K562 (cell line): ENCODE data around the gene MBD5. TPM values are rescaled to one million over a fixed set of nuclear protein-coding genes. Genes with fewer than 3 reads are reported as not detected.

Source experiments
- ATAC-seq: fragments of 200-7000 bp; cut with Tn5 transposase; 3 replicates; pipeline ENCODE4 v1.9.1; 2020; ENCODE audit warnings: moderate library complexity
- BruUV-seq: library from RNA; stranded (reverse); fragments of 400-500 nt; replicated peaks from 2 replicates; lab custom pipeline; 2021; lab: Mats Ljungman, UMichigan
- CTCF ChIA-PET: fragments of 300-600 bp; formaldehyde crosslinking; extraction: SDS; loops from one replicate; lab custom pipeline; 2021; ENCODE audit warnings: low intra/inter-chr PET ratio; lab: Yijun Ruan, JAX
- POLR2A ChIA-PET: fragments of 300-600, 350-650 bp; sonication (Branson Sonifier 250); formaldehyde crosslinking; extraction: SDS; loops from one replicate; lab custom pipeline; 2021; ENCODE audit warnings: antibody characterized with exemption, inconsistent platforms; lab: Yijun Ruan, JAX
- DNase-seq, 4 experiments: peaks; one replicate each; pipeline versions ENCODE4 v3.0.0 to v3.0.0-alpha.2; 2011 to 2018; ENCODE audit warnings: low spot score in 3 of 4, mixed read lengths in 3 of 4; ENCODE audit errors: extremely low read depth in 1 of 4
- FAIRE-seq: peaks from 2 replicates; lab custom pipeline; 2011; peaks lifted over from hg19 to GRCh38; lab: Jason Lieb, UNC
- H2AFZ ChIP-seq: 2 replicates; pipeline ENCODE4 v1.6.0; 2011; ENCODE audit warnings: low read depth, low read length, control low read depth, inconsistent platforms
- H3K27ac ChIP-seq: fragments of 200-600 bp; 3 replicates; pipeline ENCODE4 v1.8.0; 2011; ENCODE audit warnings: low read depth, mild to moderate bottlenecking, control low read depth, inconsistent platforms, low read length, moderate library complexity, mixed read lengths; ENCODE audit errors: extremely low read depth
- H3K27me3 ChIP-seq, 2 experiments: fragments of 300-600 bp in 1 of 2; 2 replicates in 1 of 2; 3 replicates in 1 of 2; pipeline versions ENCODE4 v1.6.0 to v1.8.0; 2011; ENCODE audit warnings: inconsistent platforms in 2 of 2, low read length in 2 of 2, mild to moderate bottlenecking in 1 of 2, mixed read lengths in 1 of 2, moderate library complexity in 1 of 2; ENCODE audit not compliant: control insufficient read depth in 2 of 2, insufficient read depth in 2 of 2
- H3K36me3 ChIP-seq: fragments of 300-600 bp; 3 replicates; pipeline ENCODE4 v1.8.0; 2011; ENCODE audit warnings: mild to moderate bottlenecking, low read length, inconsistent platforms; ENCODE audit not compliant: control insufficient read depth, insufficient read depth
- H3K4me1 ChIP-seq, 2 experiments: fragments of 200-600 bp in 1 of 2; replicated peaks in 1 of 2; 2 replicates in 1 of 2; 3 replicates in 1 of 2; pipeline versions ENCODE4 v1.5.1 to v1.8.0; 2011; ENCODE audit warnings: inconsistent platforms in 2 of 2, low read length in 2 of 2, mild to moderate bottlenecking in 1 of 2, mixed read lengths in 1 of 2, moderate library complexity in 1 of 2; ENCODE audit not compliant: control insufficient read depth in 2 of 2, insufficient read depth in 2 of 2
- H3K4me2 ChIP-seq: 2 replicates; pipeline ENCODE4 v1.6.1; 2011; ENCODE audit warnings: low read length, control low read depth, inconsistent platforms, mixed read lengths; ENCODE audit not compliant: insufficient read depth
- H3K4me3 ChIP-seq: fragments of 200-600 bp; sonication (generic), shearing (Covaris generic); 2 replicates; pipeline ENCODE4 v1.5.1; 2016; ENCODE audit warnings: control low read depth, inconsistent platforms
- H3K79me2 ChIP-seq: fragments of 200-600 bp; 3 replicates; pipeline ENCODE4 v1.8.0; 2011; ENCODE audit warnings: low read length, inconsistent platforms; ENCODE audit not compliant: control insufficient read depth, insufficient read depth
- H3K9ac ChIP-seq, 2 experiments: 2 replicates each; pipeline versions ENCODE4 v1.6.0 to v1.6.1; 2011; ENCODE audit warnings: low read depth in 2 of 2, low read length in 2 of 2, control low read depth in 1 of 2, inconsistent platforms in 1 of 2, mild to moderate bottlenecking in 1 of 2, mixed read lengths in 1 of 2; ENCODE audit not compliant: insufficient read depth in 1 of 2
- H3K9me1 ChIP-seq: one replicate; pipeline ENCODE4 v1.6.0; 2011; ENCODE audit warnings: inconsistent platforms, mild to moderate bottlenecking, low read length, moderate library complexity; ENCODE audit not compliant: control insufficient read depth, insufficient read depth
- H3K9me3 ChIP-seq: replicated peaks from 2 replicates; pipeline ENCODE4 v1.5.1; 2011; ENCODE audit warnings: low read depth, low read length, inconsistent platforms; ENCODE audit not compliant: control insufficient read depth, insufficient read depth
- H4K20me1 ChIP-seq: replicated peaks from 2 replicates; pipeline ENCODE4 v1.6.1; 2011; ENCODE audit warnings: low read length, inconsistent platforms, mixed read lengths; ENCODE audit not compliant: control insufficient read depth, insufficient read depth
- C11orf30 ChIP-seq: fragments of 450-650 bp; IDR thresholded peaks from 2 replicates; pipeline ENCODE4 v1.6.1; 2016; ENCODE audit warnings: low read depth, mild to moderate bottlenecking
- CSDE1 ChIP-seq, 2 experiments: fragments of 450-650 bp; IDR thresholded peaks; 2 replicates each; pipeline ENCODE4 v1.6.1; 2016; ENCODE audit warnings: mild to moderate bottlenecking in 1 of 2
- SRSF1 ChIP-seq: fragments of 200-400 bp; formaldehyde crosslinking; IDR thresholded peaks from 2 replicates; pipeline ENCODE4 v1.6.1; 2017; ENCODE audit warnings: mild to moderate bottlenecking, low read depth, low read length, moderate library complexity
- TCF3 ChIP-seq: sonication (generic); formaldehyde crosslinking; IDR thresholded peaks from 2 replicates; pipeline ENCODE4 v1.4.0; 2020; ENCODE audit warnings: mild to moderate bottlenecking, missing genetic modification reagents
- ZNF316 ChIP-seq: fragments of 450-650 bp; IDR thresholded peaks from 2 replicates; pipeline ENCODE4 v1.6.1; 2016
- ZNF79 ChIP-seq: fragments of 250-450 bp; sonication (Bioruptor Pico); IDR thresholded peaks from 2 replicates; pipeline ENCODE4 v1.4.0; 2020; ENCODE audit warnings: low read depth, mild to moderate bottlenecking, moderate library complexity
- WGBS: fragments of 100-300 bp; shearing (Covaris generic); methylation state at CpG from one replicate; pipeline ENCODE4 v1.1.6; 2016; ENCODE audit warnings: low coverage, mixed read lengths; ENCODE audit not compliant: insufficient coverage; ENCODE audit errors: missing lambda C conversion rate; 5-methylcytosine and 5-hydroxymethylcytosine counted together
- in situ Hi-C: fragments of 300-500 bp; cut with MboI; formaldehyde crosslinking; loops from 4 replicates; pipeline ENCODE4 v1.15.0; 2018; ENCODE audit warnings: inconsistent platforms, mixed read lengths
- intact Hi-C: fragments of 100-400 bp; cut with micrococcal nuclease; formaldehyde crosslinking; loops from 2 replicates; pipeline ENCODE4 v1.14.2; 2022
- polyA plus RNA-seq, 8 experiments: library from polyadenylated mRNA; depleted of rRNA in 4 of 8; stranded (reverse) in 5 of 8; unstranded in 3 of 8; fragments of >200 nt; fragmentation: Nextera tagmentation in 2 of 8; fragmentation: Illumina TruSeq in 1 of 8; extraction: Ambion mirVana in 2 of 8; extraction: Trizol in 1 of 8; gene quantifications; 2 replicates each; pipeline versions ENCODE4 v1.2.1 to v1.2.3, GENCODE V29; 2011 to 2014; ENCODE audit warnings: inconsistent platforms in 1 of 8, missing spikeins in 1 of 8
- total RNA-seq, 7 experiments: library from RNA; depleted of rRNA in 6 of 7; stranded (reverse); fragments of >200 nt in 6 of 7; fragmentation: Illumina TruSeq in 2 of 7; extraction: Trizol in 2 of 7; gene quantifications; 2 replicates each; pipeline versions ENCODE4 v1.2.1 to v1.2.3, GENCODE V29; 2011 to 2021; ENCODE audit warnings: low replicate concordance in 1 of 7
- TF ChIP-seq, protein P1 (sequence below): fragments of 250-450 bp; sonication (Bioruptor Pico); IDR thresholded peaks from 2 replicates; pipeline ENCODE4 v1.4.0; 2020; ENCODE audit warnings: borderline replicate concordance

MBD5 gene
- total and polyA plus RNA-seq, 9 of the 15 experiments (the other 6 are each of a cell fraction or from before 2014, with no cell fraction given), result 3.4 to 14.5 (median 9.0) TPM

DNA sequence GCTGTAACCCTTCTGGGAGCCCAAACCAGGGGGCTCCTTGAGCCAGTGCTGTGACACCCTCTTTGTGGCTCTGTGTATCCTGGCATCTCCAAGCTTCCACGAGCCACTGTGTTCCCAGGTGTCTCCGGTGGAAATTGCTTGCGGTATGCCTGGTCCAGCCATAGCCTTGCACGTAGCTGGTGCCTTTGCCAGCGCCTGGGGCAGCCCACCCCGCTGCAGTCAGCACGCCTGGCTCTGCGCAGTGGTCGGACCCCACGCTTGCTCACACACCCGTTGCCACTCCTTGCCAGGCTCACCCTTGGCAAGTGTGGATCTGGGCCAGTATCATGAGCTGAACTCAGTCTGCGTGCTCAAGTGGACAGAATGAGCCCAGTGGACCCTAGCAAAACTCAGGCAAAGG, 152.3 kb downstream of the MBD5 start (continued):
- TF ChIP-seq, protein P1, sequence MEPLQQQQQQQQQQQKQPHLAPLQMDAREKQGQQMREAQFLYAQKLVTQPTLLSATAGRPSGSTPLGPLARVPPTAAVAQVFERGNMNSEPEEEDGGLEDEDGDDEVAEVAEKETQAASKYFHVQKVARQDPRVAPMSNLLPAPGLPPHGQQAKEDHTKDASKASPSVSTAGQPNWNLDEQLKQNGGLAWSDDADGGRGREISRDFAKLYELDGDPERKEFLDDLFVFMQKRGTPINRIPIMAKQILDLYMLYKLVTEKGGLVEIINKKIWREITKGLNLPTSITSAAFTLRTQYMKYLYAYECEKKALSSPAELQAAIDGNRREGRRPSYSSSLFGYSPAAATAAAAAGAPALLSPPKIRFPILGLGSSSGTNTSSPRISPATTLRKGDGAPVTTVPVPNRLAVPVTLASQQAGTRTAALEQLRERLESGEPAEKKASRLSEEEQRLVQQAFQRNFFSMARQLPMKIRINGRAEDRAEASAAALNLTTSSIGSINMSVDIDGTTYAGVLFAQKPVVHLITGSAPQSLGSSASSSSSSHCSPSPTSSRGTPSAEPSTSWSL (CRISPR knock-in tag), result no peak
- TF ChIP-seq CSDE1 (IDR thresholded peaks at IDR 0.05), result no peak
- no peak for TF ChIP-seq TCF3
- TF ChIP-seq SRSF1, result no peak
- TF ChIP-seq, all 486 proteins: peak for 0

DNA sequence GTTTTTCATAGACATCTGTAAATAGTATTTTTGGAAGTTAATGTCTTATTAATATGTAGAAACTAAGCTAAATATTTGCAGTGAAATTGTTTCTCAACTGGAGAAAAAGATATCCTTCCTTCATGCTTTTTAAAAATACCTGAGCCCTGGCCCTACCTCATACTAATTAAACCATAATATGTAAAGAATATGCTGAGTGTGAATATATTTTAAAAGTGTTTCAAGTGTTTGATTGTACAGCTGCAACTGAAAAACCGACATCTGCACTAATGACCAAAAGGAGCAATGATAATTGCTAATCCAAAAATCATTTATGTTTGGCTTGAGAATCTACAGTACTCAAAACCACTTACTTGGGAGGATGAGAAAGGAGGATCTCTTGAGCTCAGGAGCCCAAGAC, 156.7 kb downstream of the MBD5 start:
- ChIA-PET POLR2A (no interaction called here), CTCF (no interaction called here)
- no peaks in the 10 kb centered on the region for H3K9me3 ChIP-seq
- H2AFZ ChIP-seq, result no peak overlapping the region
- intact Hi-C loops (no loop called here), in situ Hi-C loops (no loop called here)
- H3K9ac ChIP-seq, result no peak overlapping the region
- DNase-seq, result no peak
- no peaks in the 10 kb centered on the region for H3K36me3 ChIP-seq
- FAIRE-seq, result no peak
- no peaks in the 10 kb centered on the region for H3K79me2 ChIP-seq
- no peak overlapping the region for H3K4me2 ChIP-seq
- TF ChIP-seq ZNF316 (peak; percentile 56; the same call in 1 of the 2 replicates), ZNF79 (CRISPR knock-in tag) (no peak), C11orf30 (peak; percentile 44; the same call in 1 of the 2 replicates)
- WGBS, result 0% methylated on average over 1 of the region's 1 CpG
- H3K27ac ChIP-seq, result no peak overlapping the region
- BruUV-seq, result no TSS peak
- H3K4me3 ChIP-seq, result no peak overlapping the region
- no peaks in the 10 kb centered on the region for H4K20me1 ChIP-seq
- peaks cover 0 to 3% of the 10 kb centered on the region in 2 experiments; a peak in 2 of 5 replicates for H3K4me1 ChIP-seq
- H3K27me3 ChIP-seq, result no peaks in the 10 kb centered on the region
- H3K9me1 ChIP-seq, result no peaks in the 10 kb centered on the region
- ATAC-seq, result no peak
